OCI-M2 (cell line): ENCODE data around the gene P2RY14.
A peak's percentile ranks its signal among the peaks of the same experiment; 100 is the strongest.
"Not testable (repeated sequence)": the region's sequence is repeated elsewhere in the genome, so short reads cannot be mapped to it uniquely, and the experiment has no call there.

ENCODE experiments used
- DNase-seq: peaks from one replicate; lab custom pipeline; 2025; ENCODE audit not compliant: unreplicated experiment; lab: John Stamatoyannopoulos, UW

Gene P2RY14

GRCh38 chr3:151262871-151263525 lies 15.3 kb downstream of the P2RY14 start:
- DNase-seq = no peak

GRCh38 chr3:151259664-151260063 lies 18.7 kb downstream of the P2RY14 start:
- DNase-seq = no peak

GRCh38 chr3:151256749-151257148 lies 21.6 kb downstream of the P2RY14 start:
- DNase-seq = no peak

- DNase-seq = no peak
Observed at GRCh38 chr3:151248772-151249337, 29.5 kb downstream of the P2RY14 start.

- not testable (repeated sequence) for DNase-seq
Observed at GRCh38 chr3:151242006-151242405, 36.3 kb downstream of the P2RY14 start.

GRCh38 chr3:151236736-151237135 lies 41.6 kb downstream of the P2RY14 start:
- no peak for DNase-seq

GRCh38 chr3:151236316-151236715 lies 42.0 kb downstream of the P2RY14 start:
- no peak for DNase-seq

GRCh38 chr3:151234825-151235224 lies 43.5 kb downstream of the P2RY14 start:
- DNase-seq = no peak

- no peak for DNase-seq
Observed at GRCh38 chr3:151232991-151233390, 45.4 kb downstream of the P2RY14 start.

GRCh38 chr3:151232403-151232802 lies 45.9 kb downstream of the P2RY14 start:
- DNase-seq = not testable (repeated sequence)

GRCh38 chr3:151230646-151231045 lies 47.7 kb downstream of the P2RY14 start:
- DNase-seq = no peak

GRCh38 chr3:151228666-151229040 lies 49.7 kb downstream of the P2RY14 start:
- no peak for DNase-seq

GRCh38 chr3:151227807-151228665 lies 50.3 kb downstream of the P2RY14 start:
- DNase-seq = peak; percentile 6

- DNase-seq = no peak
Observed at GRCh38 chr3:151227266-151227806, 51.0 kb downstream of the P2RY14 start.

GRCh38 chr3:151226825-151227224 lies 51.5 kb downstream of the P2RY14 start:
- DNase-seq = no peak

GRCh38 chr3:151226088-151226563 lies 52.2 kb downstream of the P2RY14 start:
- no peak for DNase-seq

- no peak for DNase-seq
Observed at GRCh38 chr3:151225040-151225975, 53.0 kb downstream of the P2RY14 start.

GRCh38 chr3:151224268-151224866 lies 54.0 kb downstream of the P2RY14 start:
- no peak for DNase-seq

GRCh38 chr3:151219056-151219455 lies 59.3 kb downstream of the P2RY14 start:
- no peak for DNase-seq

GRCh38 chr3:151218136-151218535 lies 60.2 kb downstream of the P2RY14 start:
- DNase-seq = no peak
